Activated CD8-positive, alpha-beta memory T cell treated with anti-CD3 and anti-CD28 coated beads, Interleukin-2, amount 50 U/mL, for 48 hours (primary cell): ENCODE measurements around the gene PBRM1.
"Not testable (repeated sequence)": the region's sequence is repeated elsewhere in the genome, so short reads cannot be mapped to it uniquely, and the experiment has no call there.

Experiments used
- DNase-seq: peaks from one replicate; pipeline ENCODE4 v3.0.0-alpha.2; 2020

The PBRM1 gene

GRCh38 chr3:52704611-52705437 lies 19.1 kb upstream of the PBRM1 start:
- DNase-seq: peak; percentile 58

- DNase-seq: no peak
Observed at GRCh38 chr3:52703341-52703740, 17.6 kb upstream of the PBRM1 start.

- DNase-seq: no peak
Observed at GRCh38 chr3:52697632-52697965, 11.9 kb upstream of the PBRM1 start.

- no peak for DNase-seq
Observed at GRCh38 chr3:52696830-52697631, 11.3 kb upstream of the PBRM1 start.

GRCh38 chr3:52695798-52696671 lies 10.3 kb upstream of the PBRM1 start:
- DNase-seq: no peak

- DNase-seq: no peak
Observed at GRCh38 chr3:52694528-52695189, 8.9 kb upstream of the PBRM1 start.

GRCh38 chr3:52693071-52693470 lies 7.4 kb upstream of the PBRM1 start:
- no peak for DNase-seq

GRCh38 chr3:52690560-52690959 lies 4.8 kb upstream of the PBRM1 start:
- no peak for DNase-seq

GRCh38 chr3:52689151-52689550 lies 3.4 kb upstream of the PBRM1 start:
- no peak for DNase-seq

- no peak for DNase-seq
Observed at GRCh38 chr3:52688266-52688665, 2.6 kb upstream of the PBRM1 start.

GRCh38 chr3:52685285-52685708 lies 416 bp downstream of the PBRM1 start:
- peak; percentile 91 for DNase-seq

- no peak for DNase-seq
Observed at GRCh38 chr3:52684184-52684583, 1.5 kb downstream of the PBRM1 start.

- DNase-seq: no peak
Observed at GRCh38 chr3:52683611-52684010, 2.1 kb downstream of the PBRM1 start.

GRCh38 chr3:52682016-52682415 lies 3.7 kb downstream of the PBRM1 start:
- DNase-seq: no peak

- no peak for DNase-seq
Observed at GRCh38 chr3:52681596-52681995, 4.1 kb downstream of the PBRM1 start.

GRCh38 chr3:52679811-52680210 lies 5.9 kb downstream of the PBRM1 start:
- DNase-seq: no peak

GRCh38 chr3:52679199-52679538 lies 6.5 kb downstream of the PBRM1 start:
- no peak for DNase-seq

GRCh38 chr3:52678265-52679198 lies 7.2 kb downstream of the PBRM1 start:
- DNase-seq: no peak

GRCh38 chr3:52676201-52676600 lies 9.5 kb downstream of the PBRM1 start:
- not testable (repeated sequence) for DNase-seq

- DNase-seq: no peak
Observed at GRCh38 chr3:52671676-52672075, 14.0 kb downstream of the PBRM1 start.
